Fibroblast of mammary gland (primary cell): ENCODE data around the gene RFFL.
A peak's percentile ranks its signal among the peaks of the same experiment; 100 is the strongest.

Experiments
- DNase-seq: peaks from one replicate; pipeline ENCODE4 v3.0.0-alpha.2; 2010; ENCODE audit warnings: low read depth
- H3K4me3 ChIP-seq: 2 replicates; pipeline ENCODE4 v1.5.1; 2011; ENCODE audit warnings: low read depth, mild to moderate bottlenecking, low read length, moderate library complexity; ENCODE audit not compliant: control insufficient read depth
- TF ChIP-seq, protein P1 (sequence below): conservative IDR thresholded peaks from 2 replicates; pipeline ENCODE4 v1.5.1; 2011; ENCODE audit warnings: low read depth, low read length, inconsistent platforms; ENCODE audit not compliant: control insufficient read depth, insufficient read depth

The RFFL gene

DNA sequence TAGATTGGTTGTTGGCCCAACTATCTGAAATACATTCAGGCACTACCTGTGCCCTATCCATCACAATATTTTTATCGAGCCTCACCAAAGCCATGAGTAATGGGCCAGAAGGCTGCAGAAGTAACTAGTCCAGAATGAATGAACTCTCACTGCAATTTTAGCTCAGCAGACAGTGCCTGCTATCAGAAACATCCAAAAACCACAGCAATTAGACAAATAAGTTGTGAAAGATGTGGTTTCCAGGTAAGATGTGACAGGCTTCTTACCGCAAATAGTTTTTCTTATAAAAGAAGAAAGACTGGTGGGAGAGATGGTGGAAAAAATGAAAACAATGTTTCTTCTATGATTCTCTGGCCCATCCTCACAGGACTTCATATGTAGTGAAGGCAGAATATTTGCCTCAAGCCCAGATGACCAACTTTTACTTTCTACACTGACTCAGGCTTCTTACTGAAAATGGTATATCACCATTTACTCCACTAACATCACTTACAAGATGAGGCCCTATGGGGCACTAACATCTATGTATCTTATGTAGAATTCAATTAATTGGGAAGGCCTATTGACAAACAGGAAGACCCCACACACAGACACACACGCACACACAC is 9.8 kb upstream of the RFFL start:
- DNase-seq: no peak

DNA sequence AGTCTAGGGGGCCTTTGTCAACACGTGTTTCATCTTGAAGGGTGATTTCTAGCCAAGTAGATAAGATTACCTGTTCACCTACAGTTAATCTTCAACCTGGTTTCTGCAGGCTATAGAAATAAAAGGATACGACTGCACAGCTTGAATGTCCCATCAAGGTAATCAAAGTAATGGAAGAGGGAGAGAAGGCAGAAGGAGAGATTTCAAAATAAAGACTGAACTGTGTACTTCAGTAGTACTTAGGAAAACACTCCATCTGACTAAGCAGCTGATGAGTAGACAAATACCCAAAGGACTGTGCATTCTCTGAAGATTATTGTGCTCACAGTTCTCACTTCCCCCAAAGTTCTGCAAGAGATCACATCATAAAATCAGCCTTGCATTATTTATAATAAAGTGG is 5.8 kb upstream of the RFFL start:
- DNase-seq: peak; percentile 85
- no peak overlapping the region for H3K4me3 ChIP-seq
- TF ChIP-seq, protein P1, sequence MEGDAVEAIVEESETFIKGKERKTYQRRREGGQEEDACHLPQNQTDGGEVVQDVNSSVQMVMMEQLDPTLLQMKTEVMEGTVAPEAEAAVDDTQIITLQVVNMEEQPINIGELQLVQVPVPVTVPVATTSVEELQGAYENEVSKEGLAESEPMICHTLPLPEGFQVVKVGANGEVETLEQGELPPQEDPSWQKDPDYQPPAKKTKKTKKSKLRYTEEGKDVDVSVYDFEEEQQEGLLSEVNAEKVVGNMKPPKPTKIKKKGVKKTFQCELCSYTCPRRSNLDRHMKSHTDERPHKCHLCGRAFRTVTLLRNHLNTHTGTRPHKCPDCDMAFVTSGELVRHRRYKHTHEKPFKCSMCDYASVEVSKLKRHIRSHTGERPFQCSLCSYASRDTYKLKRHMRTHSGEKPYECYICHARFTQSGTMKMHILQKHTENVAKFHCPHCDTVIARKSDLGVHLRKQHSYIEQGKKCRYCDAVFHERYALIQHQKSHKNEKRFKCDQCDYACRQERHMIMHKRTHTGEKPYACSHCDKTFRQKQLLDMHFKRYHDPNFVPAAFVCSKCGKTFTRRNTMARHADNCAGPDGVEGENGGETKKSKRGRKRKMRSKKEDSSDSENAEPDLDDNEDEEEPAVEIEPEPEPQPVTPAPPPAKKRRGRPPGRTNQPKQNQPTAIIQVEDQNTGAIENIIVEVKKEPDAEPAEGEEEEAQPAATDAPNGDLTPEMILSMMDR: no peak

More for the DNA sequence above, 9.8 kb upstream of the RFFL start:
- H3K4me3 ChIP-seq: no peak overlapping the region
- TF ChIP-seq, protein P1: no peak

DNA sequence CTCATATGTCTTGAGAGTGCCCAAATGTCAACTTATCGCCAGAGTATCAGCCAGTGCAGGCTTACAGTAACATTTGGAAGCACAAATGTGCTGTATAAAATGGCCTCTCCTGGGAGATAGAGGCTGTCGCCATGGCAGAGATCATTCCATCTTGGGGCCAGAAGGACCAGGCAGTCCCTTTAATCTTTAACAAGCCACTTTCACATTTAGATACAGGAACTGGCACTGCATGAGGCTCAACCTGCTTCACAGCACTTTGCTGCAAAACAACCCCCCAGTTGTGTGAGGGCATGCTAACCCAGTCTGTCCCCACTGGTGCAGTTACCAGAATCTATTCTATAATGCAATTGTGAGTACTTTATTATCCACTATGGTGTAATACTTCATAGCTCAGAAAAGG is 4.7 kb upstream of the RFFL start:
- H3K4me3 ChIP-seq: no peak overlapping the region
- TF ChIP-seq, protein P1: no peak
- DNase-seq: no peak

DNA sequence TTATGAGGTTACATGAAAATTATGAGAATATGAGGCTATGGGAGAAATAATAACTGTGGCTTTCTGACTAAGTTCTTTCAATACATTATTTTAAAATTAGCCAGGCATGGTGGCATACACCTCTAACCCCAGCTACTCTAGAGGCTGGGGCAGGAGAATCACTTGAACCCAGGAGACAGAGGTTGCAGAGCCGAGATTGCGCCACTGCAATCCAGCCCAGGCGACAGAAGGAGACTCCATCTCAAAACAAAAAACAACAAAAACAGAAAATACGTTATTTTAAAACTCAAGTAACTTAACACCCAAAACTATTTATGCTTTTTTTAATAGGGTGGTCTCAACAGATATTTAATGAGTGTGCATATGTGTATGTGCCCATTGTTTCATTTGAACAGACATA is 2.4 kb upstream of the RFFL start:
- H3K4me3 ChIP-seq: no peak overlapping the region
- TF ChIP-seq, protein P1: no peak
- DNase-seq: no peak

DNA sequence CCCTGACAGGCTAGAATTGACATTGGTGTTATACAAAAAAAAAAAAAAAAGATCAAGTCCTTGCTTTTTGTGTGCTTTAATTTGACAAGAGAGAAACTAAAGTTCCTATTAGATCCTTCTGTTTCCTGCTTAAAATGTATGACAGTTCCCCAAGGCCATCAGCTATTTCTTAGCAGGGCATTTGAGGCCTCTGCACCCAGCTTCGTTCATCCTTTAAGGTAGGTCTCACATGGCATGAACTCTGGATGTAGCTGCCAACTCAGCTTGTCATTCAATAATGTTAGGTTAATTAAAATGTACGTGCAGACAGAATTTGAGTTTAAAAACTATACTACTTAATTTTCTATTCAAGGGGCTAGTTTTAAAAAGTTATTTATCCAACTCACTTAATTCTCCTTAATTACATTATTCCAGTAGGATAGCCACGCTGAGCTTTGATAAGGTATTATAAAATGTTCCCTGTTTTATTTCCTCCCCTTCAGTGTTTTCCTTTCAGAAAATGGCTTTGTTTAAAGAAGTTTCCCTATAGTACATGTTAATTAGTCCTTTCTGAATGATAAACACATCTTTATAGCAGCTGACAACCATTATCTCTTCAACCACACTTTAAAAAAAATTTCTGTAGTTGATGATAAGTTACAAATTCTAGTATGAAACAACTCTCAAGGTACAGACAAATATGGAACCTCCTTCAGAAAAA is 1.2 kb upstream of the RFFL start:
- TF ChIP-seq, protein P1: no peak
- DNase-seq: no peak
- no peak overlapping the region for H3K4me3 ChIP-seq

DNA sequence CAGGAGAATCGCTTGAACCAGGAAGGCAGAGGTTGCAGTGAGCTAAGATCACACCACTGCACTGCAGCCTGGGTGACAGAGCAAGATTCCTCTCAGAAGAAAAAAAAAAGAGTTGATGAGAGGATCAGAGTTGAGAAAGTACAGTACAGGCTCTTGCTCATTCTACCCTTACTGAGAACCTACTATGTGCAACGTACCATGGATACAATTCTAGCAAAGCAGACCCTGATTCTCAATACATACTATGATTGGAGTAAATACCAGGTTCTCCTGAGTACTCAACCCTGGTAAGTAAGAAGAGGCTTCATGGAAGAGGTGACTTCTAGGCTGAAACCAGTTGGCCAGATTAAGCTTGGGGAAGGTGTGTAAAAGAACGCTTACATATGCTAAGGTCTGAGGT is 1.2 kb downstream of the RFFL start:
- DNase-seq: no peak
- H3K4me3 ChIP-seq: no peak overlapping the region
- TF ChIP-seq, protein P1: no peak

DNA sequence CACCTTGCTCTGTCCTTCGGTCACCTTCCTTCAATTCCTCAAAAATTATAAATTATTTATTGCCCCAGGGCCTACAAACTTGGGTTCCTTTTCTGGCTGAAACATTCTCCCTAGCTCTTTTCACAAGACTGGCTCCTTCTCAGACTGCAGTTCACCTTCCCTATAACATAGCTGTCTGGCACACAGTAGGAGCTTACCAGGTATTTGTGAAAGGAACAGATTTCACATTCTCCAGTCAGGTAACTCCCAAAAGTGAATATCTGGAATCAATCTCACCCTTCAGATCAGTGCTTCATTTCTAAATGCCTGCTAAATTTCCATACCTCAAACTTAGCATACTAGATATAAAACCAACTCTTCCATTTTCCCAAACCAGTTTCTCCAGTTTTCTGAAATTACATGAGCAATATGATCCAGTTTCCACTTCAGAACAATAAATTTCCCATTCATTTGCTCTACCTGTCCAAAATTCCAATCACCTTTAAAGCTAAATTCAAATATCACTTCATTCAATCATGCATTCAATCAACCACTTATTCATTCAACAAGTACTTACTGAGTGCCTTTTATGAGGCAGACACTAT is 6.1 kb downstream of the RFFL start:
- no peak for DNase-seq
- TF ChIP-seq, protein P1: no peak
- H3K4me3 ChIP-seq: no peak overlapping the region
